Fibroblast of villous mesenchyme (primary cell): ENCODE results near the gene PARD3. TPM values are rescaled to one million over a fixed set of nuclear protein-coding genes. Genes with fewer than 3 reads are reported as not detected.

Source experiments
- DNase-seq: peaks from one replicate; pipeline ENCODE4 v3.0.0-alpha.2; 2010; ENCODE audit warnings: low read depth
- H3K4me3 ChIP-seq: 2 replicates; pipeline ENCODE4 v1.5.1; 2011; ENCODE audit warnings: low read depth, mild to moderate bottlenecking, low read length
- CTCF ChIP-seq: IDR thresholded peaks from 2 replicates; pipeline ENCODE4 v1.5.1; 2012; ENCODE audit warnings: low read depth, mild to moderate bottlenecking, low read length; ENCODE audit not compliant: insufficient read depth
- total RNA-seq: library from RNA; depleted of rRNA; stranded (reverse); fragments of >200 nt; gene quantifications from 2 replicates; pipeline ENCODE4 v1.2.3, GENCODE V29; 2012

The PARD3 gene
- total RNA-seq, 1 donor, result 44.0 TPM

- TF ChIP-seq CTCF, result no peak
- H3K4me3 ChIP-seq, result no peak overlapping the region
- no peak for DNase-seq
These were observed 192.2 kb downstream of the PARD3 start for GRCh38 chr10:34622945-34623344.

GRCh38 chr10:34618611-34619010, 196.5 kb downstream of the PARD3 start:
- H3K4me3 ChIP-seq, result no peak overlapping the region
- no peak for DNase-seq
- no peak for TF ChIP-seq CTCF

DNA sequence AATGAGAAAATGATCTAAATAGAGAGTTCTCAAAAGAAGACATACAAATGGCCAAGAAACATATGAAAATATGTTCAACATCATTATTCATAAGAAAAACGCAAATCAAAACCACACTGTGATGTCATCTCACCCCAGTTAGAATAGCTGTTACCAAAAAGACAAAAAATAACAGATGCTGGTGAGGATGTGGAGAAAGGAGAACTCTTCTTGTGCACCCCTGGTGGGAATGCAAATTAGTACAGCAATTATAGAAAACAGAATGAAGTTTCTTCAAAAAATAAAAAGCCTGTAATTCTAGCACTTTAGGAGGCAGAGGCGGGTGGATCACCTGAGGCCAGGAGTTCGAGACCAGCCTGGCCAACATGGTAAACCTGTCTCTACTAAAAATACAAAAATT, 199.3 kb downstream of the PARD3 start:
- no peak for DNase-seq
- H3K4me3 ChIP-seq, result no peak overlapping the region
- peak; percentile 4 for TF ChIP-seq CTCF

GRCh38 chr10:34613491-34613890, 201.6 kb downstream of the PARD3 start:
- no peak for DNase-seq
- TF ChIP-seq CTCF, result no peak
- H3K4me3 ChIP-seq, result no peak overlapping the region

DNA sequence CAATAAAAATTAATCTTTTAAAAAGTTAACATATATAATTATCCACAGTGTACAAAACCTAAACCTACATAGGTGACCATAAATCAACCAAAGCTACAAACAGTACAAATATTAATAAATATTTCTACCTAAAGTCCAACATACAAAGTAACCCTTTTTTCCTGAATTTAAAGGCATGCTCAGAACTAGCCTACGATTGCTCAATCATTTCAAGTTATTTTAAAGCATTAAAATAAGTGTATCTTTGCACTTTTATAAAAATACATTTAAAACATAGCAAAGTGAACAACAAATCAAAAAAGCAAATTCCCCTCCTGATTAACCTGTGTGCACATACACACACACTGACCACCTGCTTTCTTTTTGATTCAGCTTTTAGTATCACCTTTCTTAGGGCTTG, 202.2 kb downstream of the PARD3 start:
- TF ChIP-seq CTCF, result no peak
- H3K4me3 ChIP-seq, result no peak overlapping the region
- no peak for DNase-seq

DNA sequence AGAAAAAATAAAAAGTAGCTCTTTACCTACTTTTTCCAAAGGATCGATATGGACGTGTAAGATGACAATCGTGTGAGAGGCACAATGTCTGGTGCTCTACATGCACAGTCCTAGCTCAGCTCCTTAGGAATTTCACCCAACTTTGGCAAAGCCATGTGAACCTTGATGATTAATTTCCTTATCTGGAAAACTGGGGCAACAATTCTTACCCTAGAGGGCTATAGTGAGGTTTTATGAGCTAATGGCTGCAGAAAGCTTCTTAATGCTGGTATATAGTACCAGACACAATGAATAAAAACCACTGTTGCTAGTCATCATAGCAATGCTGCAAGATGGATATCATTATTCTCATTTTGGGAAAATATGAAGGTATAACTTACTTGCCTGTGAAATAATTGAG, 202.7 kb downstream of the PARD3 start:
- H3K4me3 ChIP-seq, result no peak overlapping the region
- DNase-seq, result no peak
- TF ChIP-seq CTCF, result no peak

DNA sequence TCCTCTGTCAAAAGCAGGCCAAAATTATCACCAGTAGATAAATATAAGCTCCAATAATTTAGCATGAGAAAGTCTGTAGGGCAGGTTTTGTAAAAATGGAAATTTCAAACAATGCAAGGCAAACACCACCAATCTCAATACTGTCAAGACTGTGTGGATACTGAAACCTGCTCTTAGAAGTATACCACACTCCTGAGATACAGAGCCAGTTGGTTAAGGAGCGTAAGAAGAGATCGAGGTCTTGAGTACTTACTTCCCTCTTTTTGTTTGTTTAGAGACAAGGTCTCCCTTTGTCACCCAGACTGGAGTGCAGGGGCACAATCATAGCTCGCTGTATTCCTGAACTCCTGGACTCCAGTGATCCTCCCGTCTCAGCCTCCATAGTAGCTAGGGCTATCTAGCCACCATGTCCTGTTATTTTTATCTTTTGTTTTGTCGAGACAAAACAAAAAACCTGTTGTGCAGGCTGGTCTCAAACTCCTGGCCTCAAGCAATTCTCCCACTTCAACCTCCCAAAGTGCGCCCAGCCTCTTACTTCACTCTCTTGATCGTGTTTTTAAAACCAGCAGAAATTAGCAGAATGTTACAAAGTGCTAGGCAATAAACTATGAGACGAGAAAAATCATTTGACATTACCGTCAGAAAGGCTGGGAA, 205.7 kb downstream of the PARD3 start:
- no peak for DNase-seq
- no peak for TF ChIP-seq CTCF
- no peak overlapping the region for H3K4me3 ChIP-seq
